CD4-positive, alpha-beta T cell (primary cell): ENCODE data around the gene ZBTB24. TPM values are rescaled to one million over a fixed set of nuclear protein-coding genes. Genes with fewer than 3 reads are reported as not detected.

Experiments used
- ATAC-seq: fragments of 200-7000 bp; cut with Tn5 transposase; one replicate; pipeline ENCODE4 v1.10.0; 2022; ENCODE audit warnings: mild to moderate bottlenecking; ENCODE audit not compliant: poor library complexity
- CTCF ChIA-PET: fragments of 350-600 bp; sonication (Branson Sonifier 250); formaldehyde crosslinking; loops from one replicate; lab custom pipeline; 2021; ENCODE audit warnings: antibody characterized with exemption, inconsistent platforms; lab: Charles Lee
- POLR2A ChIA-PET: fragments of 350-600 bp; sonication (Branson Sonifier 250); formaldehyde crosslinking; loops from one replicate; lab custom pipeline; 2021; ENCODE audit warnings: antibody characterized with exemption, inconsistent platforms; lab: Charles Lee
- DNase-seq, 14 experiments: peaks; one replicate each; pipeline ENCODE4 v3.0.0-alpha.2; 2013 to 2020; ENCODE audit warnings: mixed read lengths in 2 of 14
- H3K27ac ChIP-seq, 2 donors: one replicate each; pipeline versions ENCODE4 v1.5.1 to v1.7.0; 2013; ENCODE audit warnings: low read length in 2 of 2, low read depth in 1 of 2, mild to moderate bottlenecking in 1 of 2
- H3K27me3 ChIP-seq, 2 experiments: 1 replicate in 1 of 2; 2 replicates in 1 of 2; pipeline versions ENCODE4 v1.6.1 to v1.7.0; 2013; ENCODE audit warnings: low read length in 2 of 2, control low read depth in 1 of 2, mild to moderate bottlenecking in 1 of 2, moderate library complexity in 1 of 2; ENCODE audit not compliant: insufficient read depth in 2 of 2, control insufficient read depth in 1 of 2
- H3K36me3 ChIP-seq: one replicate; pipeline ENCODE4 v1.6.1; 2013; ENCODE audit warnings: low read length, control low read depth; ENCODE audit not compliant: insufficient read depth
- H3K4me1 ChIP-seq: one replicate; pipeline ENCODE4 v1.6.1; 2013; ENCODE audit warnings: low read length, control low read depth; ENCODE audit not compliant: insufficient read depth
- H3K4me3 ChIP-seq: one replicate; pipeline ENCODE4 v1.5.1; 2013; ENCODE audit warnings: mild to moderate bottlenecking, low read length, moderate library complexity
- H3K9me3 ChIP-seq, 2 experiments: 1 replicate in 1 of 2; 2 replicates in 1 of 2; pipeline versions ENCODE4 v1.6.1 to v1.7.0; 2013; ENCODE audit warnings: low read length in 2 of 2, mild to moderate bottlenecking in 2 of 2, control low read depth in 1 of 2, moderate library complexity in 1 of 2; ENCODE audit not compliant: control insufficient read depth in 1 of 2, insufficient read depth in 1 of 2
- H3K27ac Mint-ChIP-seq: one replicate; pipeline ENCODE4 v1.8.0; 2020; ENCODE audit warnings: mixed read lengths
- H3K27me3 Mint-ChIP-seq: one replicate; pipeline ENCODE4 v1.8.0; 2021; ENCODE audit warnings: mixed read lengths
- H3K36me3 Mint-ChIP-seq: one replicate; pipeline ENCODE4 v1.8.0; 2021; ENCODE audit warnings: low read depth, mixed read lengths
- H3K4me1 Mint-ChIP-seq: one replicate; pipeline ENCODE4 v1.8.0; 2021; ENCODE audit warnings: low read depth, mixed read lengths
- H3K4me3 Mint-ChIP-seq: one replicate; pipeline ENCODE4 v1.8.0; 2020; ENCODE audit warnings: mild to moderate bottlenecking, mixed read lengths
- H3K9me3 Mint-ChIP-seq: one replicate; pipeline ENCODE4 v1.8.0; 2020; ENCODE audit warnings: mixed read lengths
- intact Hi-C, 2 experiments: fragments of 100-400 bp; cut with DNase I in 1 of 2; cut with micrococcal nuclease in 1 of 2; formaldehyde crosslinking; loops; one replicate each; pipeline versions ENCODE4 v1.15.1 to v1.9.0; 2023 to 2025; cut with DNase I, micrococcal nuclease
- total RNA-seq, 174 experiments: library from RNA in 2 of 174; stranded (reverse) in 2 of 174; gene quantifications; one replicate each; pipeline ENCODE4 v1.2.3 and lab custom pipeline; 2021 to 2026
- TF ChIP-seq, protein P1 (sequence below): fragments of 200-600 bp; IDR thresholded peaks from one replicate; pipeline ENCODE4 v1.8.0; 2022; ENCODE audit warnings: antibody characterized with exemption, mild to moderate bottlenecking

The ZBTB24 gene
- total RNA-seq, 2 experiments from 2014 or later: 10.4 to 10.5 TPM

DNA sequence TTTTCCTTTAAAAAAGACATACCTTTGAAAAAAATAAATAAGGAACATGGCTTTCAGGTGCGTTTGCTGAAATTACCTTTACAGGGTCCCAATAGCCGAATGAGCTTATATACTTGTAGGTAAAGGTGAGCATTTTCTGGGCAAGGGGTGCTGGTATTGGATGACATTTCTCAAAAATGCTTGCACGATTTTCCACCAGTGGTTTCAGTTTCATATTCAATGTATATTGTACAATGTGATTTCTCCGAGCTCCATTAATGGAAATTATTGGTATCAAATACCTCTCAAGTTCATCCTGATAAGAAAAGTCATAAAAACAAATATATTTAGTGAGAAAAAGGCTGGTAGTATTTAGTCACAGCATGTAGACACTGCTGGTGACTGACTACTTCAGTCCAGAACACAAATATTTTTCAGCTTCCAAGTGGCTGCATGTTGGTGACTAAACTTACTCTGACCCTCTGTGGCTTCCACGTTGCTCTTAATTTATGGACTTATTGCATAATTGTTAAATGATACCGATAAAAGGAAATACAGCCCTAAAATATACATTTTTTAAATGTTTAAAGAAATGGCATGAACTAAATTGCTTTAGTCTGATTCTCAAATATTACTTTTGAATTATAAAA lies 32.9 kb upstream of the ZBTB24 start:
- intact Hi-C loops: no loop called here
- Mint-ChIP-seq H3K27ac (peak overlapping the region; percentile 2), H3K4me1 (peaks cover 36% of the 10 kb centered on the region), H3K4me3 (peak overlapping the region; percentile 75), H3K36me3 (no peaks in the 10 kb centered on the region), H3K9me3 (no peaks in the 10 kb centered on the region), H3K27me3 (no peaks in the 10 kb centered on the region)
- no peaks in the 10 kb centered on the region for H3K36me3 ChIP-seq
- TF ChIP-seq, protein P1, sequence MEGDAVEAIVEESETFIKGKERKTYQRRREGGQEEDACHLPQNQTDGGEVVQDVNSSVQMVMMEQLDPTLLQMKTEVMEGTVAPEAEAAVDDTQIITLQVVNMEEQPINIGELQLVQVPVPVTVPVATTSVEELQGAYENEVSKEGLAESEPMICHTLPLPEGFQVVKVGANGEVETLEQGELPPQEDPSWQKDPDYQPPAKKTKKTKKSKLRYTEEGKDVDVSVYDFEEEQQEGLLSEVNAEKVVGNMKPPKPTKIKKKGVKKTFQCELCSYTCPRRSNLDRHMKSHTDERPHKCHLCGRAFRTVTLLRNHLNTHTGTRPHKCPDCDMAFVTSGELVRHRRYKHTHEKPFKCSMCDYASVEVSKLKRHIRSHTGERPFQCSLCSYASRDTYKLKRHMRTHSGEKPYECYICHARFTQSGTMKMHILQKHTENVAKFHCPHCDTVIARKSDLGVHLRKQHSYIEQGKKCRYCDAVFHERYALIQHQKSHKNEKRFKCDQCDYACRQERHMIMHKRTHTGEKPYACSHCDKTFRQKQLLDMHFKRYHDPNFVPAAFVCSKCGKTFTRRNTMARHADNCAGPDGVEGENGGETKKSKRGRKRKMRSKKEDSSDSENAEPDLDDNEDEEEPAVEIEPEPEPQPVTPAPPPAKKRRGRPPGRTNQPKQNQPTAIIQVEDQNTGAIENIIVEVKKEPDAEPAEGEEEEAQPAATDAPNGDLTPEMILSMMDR: no peak
- H3K4me3 ChIP-seq: peak overlapping the region; percentile 43
- H3K4me1 ChIP-seq: peaks cover 7% of the 10 kb centered on the region
- ChIA-PET POLR2A (interaction anchor here (0.8 to 2.0 kb wide), 6 partner anchors 24 to 135 kb away, joined by 3 to 12 read pairs (median 4); partner anchors contain the start of genes PPIL6, SMPD2 and ZBTB24), CTCF (interaction anchor here (0.5 to 1.7 kb wide), 2 partner anchors 16 to 524 kb away, joined by 3 read pairs; no protein-coding TSS in a partner anchor)
- ATAC-seq (no peak), DNase-seq (peak in 3 of 14 experiments; percentile 32 to 52 (median 35))
- no peak overlapping the region for H3K27ac ChIP-seq
- H3K9me3 ChIP-seq: no peaks in the 10 kb centered on the region
- H3K27me3 ChIP-seq: no peaks in the 10 kb centered on the region

DNA sequence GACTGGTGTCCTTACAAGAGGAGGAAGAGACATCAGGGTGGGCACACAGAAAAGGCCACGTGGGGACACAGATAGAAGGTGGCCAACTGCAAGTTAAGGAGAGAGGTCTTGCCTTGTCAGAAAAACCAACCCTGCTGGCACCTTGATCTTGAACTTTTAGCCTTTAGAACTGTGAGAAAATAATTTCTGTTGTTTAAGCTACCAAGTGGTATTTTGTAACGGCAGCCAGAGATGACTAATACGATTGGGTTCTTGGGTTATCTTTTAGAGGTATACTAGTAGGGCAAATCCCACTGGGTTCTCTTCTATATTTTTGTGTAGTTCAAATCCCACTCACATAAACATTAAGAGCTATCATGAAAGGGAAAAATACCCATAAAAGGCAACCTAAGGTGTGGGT lies 31.9 kb upstream of the ZBTB24 start:
- Histone ChIP-seq H3K27ac (no peak overlapping the region), H3K27me3 (no peaks in the 10 kb centered on the region), H3K9me3 (no peaks in the 10 kb centered on the region), H3K4me3 (no peak overlapping the region), H3K4me1 (peaks cover 7% of the 10 kb centered on the region), H3K36me3 (no peaks in the 10 kb centered on the region)
- H3K27ac Mint-ChIP-seq: peak overlapping the region; percentile 2
- no peaks in the 10 kb centered on the region for H3K36me3 Mint-ChIP-seq
- ChIA-PET POLR2A (interaction anchor here (0.8 to 2.0 kb wide), 5 partner anchors 24 to 134 kb away, joined by 3 to 12 read pairs (median 5); partner anchors contain the start of genes PPIL6 and SMPD2), CTCF (interaction anchor here (1.7 kb wide), 1 partner anchor 15 kb away, joined by 3 read pairs; no protein-coding TSS in a partner anchor)
- H3K4me3 Mint-ChIP-seq: no peak overlapping the region
- DNase-seq (no peak), ATAC-seq (no peak)
- intact Hi-C loops: no loop called here
- no peaks in the 10 kb centered on the region for H3K9me3 Mint-ChIP-seq
- H3K4me1 Mint-ChIP-seq: peaks cover 36% of the 10 kb centered on the region
- TF ChIP-seq, protein P1: no peak
- H3K27me3 Mint-ChIP-seq: no peaks in the 10 kb centered on the region

DNA sequence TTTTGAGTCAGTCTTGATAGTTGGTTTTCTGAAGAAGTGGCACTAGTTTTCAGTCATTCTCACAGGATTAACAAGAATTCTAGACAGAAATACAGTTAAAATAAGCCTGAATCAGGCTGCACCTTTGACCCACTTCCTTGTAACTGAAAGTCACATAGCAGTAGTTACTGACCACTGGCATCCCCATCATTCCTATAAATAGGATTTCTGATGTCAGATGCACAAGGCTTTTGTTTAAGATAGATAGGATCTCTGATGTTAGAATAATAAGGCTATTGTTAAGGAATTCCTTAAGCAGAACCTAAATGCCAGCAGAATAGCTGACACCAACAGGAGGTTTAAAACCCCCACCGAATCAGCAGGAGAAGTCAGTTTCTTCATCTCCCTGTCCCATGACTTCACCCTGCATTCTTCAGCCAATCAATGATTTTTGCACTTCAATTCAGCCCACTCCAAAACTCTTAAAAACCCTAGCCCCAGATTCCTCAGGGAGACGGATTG lies 30.6 kb upstream of the ZBTB24 start:
- H3K4me1 Mint-ChIP-seq: peaks cover 36% of the 10 kb centered on the region
- H3K4me3 Mint-ChIP-seq: no peak overlapping the region
- POLR2A ChIA-PET: no interaction called here
- intact Hi-C loops: no loop called here
- no peaks in the 10 kb centered on the region for H3K36me3 Mint-ChIP-seq
- ATAC-seq (no peak), DNase-seq (no peak)
- H3K9me3 ChIP-seq: no peaks in the 10 kb centered on the region
- H3K27ac ChIP-seq: no peak overlapping the region
- no peak overlapping the region for H3K4me3 ChIP-seq
- CTCF ChIA-PET: no interaction called here
- H3K36me3 ChIP-seq: no peaks in the 10 kb centered on the region
- no peaks in the 10 kb centered on the region for H3K9me3 Mint-ChIP-seq
- no peak overlapping the region for H3K27ac Mint-ChIP-seq
- no peaks in the 10 kb centered on the region for H3K27me3 ChIP-seq
- peaks cover 7% of the 10 kb centered on the region for H3K4me1 ChIP-seq
- no peaks in the 10 kb centered on the region for H3K27me3 Mint-ChIP-seq
- TF ChIP-seq, protein P1: no peak
